Chondrocyte (in vitro differentiated cells): ENCODE results near the gene CBFA2T2. TPM values are rescaled to one million over a fixed set of nuclear protein-coding genes. Genes with fewer than 3 reads are reported as not detected.
"Not testable (repeated sequence)": the region's sequence is repeated elsewhere in the genome, so short reads cannot be mapped to it uniquely, and the experiment has no call there.

Experiments used
- DNase-seq: peaks from one replicate; pipeline ENCODE4 v3.0.0; 2021; ENCODE audit warnings: mixed read lengths, low spot score
- H3K27ac Mint-ChIP-seq: one replicate; pipeline ENCODE4 v1.8.0; 2021; ENCODE audit warnings: mild to moderate bottlenecking, moderate library complexity, mixed read lengths; ENCODE audit not compliant: unreplicated experiment
- H3K27me3 Mint-ChIP-seq: 2 replicates; pipeline ENCODE4 v1.8.0; 2021; ENCODE audit warnings: low read depth, mixed read lengths
- H3K36me3 Mint-ChIP-seq: 2 replicates; pipeline ENCODE4 v1.8.0; 2021; ENCODE audit warnings: low read depth, mixed read lengths
- H3K4me1 Mint-ChIP-seq: 2 replicates; pipeline ENCODE4 v1.8.0; 2021; ENCODE audit warnings: low read depth, mild to moderate bottlenecking, mixed read lengths
- H3K4me3 Mint-ChIP-seq: one replicate; pipeline ENCODE4 v1.8.0; 2021; ENCODE audit warnings: mild to moderate bottlenecking, moderate library complexity, mixed read lengths; ENCODE audit not compliant: unreplicated experiment
- H3K9me3 Mint-ChIP-seq: 2 replicates; pipeline ENCODE4 v1.8.0; 2021; ENCODE audit warnings: low read depth, mixed read lengths
- total RNA-seq: library from RNA; stranded (reverse); gene quantifications from 3 replicates; pipeline ENCODE4 v1.2.1, GENCODE V29; 2021
- TF ChIP-seq, protein P1 (sequence below): fragments of 200-600 bp; sonication (generic); IDR thresholded peaks from 2 replicates; pipeline ENCODE4 v1.5.0; 2021; ENCODE audit warnings: antibody characterized with exemption, mild to moderate bottlenecking, moderate library complexity

Gene CBFA2T2
- total RNA-seq, 1 donor from 2014 or later = 23.5 TPM

DNA sequence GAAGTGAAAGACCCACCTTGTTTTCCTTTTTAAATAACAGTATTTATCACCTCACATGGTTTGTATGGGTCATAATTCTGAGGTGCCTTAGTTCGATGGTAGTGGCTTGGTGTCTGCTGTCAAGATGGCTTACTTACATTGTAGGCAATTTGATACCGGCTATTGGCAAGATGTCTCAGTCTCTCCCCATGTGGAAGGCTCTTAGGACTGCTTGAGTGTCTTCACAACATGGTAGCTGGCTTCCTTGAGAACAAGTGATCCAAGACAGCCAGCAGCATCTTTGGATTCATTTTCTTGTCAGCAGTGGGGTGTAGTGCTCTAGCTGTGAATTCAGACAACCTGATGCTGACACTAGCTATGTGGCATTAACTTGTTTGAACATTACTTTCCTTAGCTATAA, 70.1 kb downstream of the CBFA2T2 start:
- peaks cover 3% of the 10 kb centered on the region for H3K36me3 Mint-ChIP-seq

DNA sequence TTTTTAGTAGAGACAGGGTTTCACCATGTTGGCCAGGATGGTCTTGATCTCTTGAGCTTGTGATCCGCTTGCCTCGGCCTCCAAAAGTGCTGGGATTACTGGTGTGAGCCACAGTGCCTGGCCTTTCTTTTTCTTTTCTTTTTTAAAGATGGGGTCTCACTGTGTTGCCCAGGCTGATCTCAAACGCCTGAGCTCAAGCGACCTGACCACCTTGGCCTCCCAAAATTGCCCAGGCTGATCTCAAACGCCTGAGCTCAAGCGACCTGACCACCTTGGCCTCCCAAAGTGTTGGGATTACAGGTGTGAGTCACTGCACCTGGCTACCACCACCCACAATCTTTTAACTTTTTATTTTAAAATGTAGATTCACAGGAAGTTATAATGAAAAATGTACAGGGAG, 71.2 kb downstream of the CBFA2T2 start:
- H3K9me3 Mint-ChIP-seq, H3K4me3 Mint-ChIP-seq, H3K36me3 Mint-ChIP-seq, H3K27ac Mint-ChIP-seq, DNase-seq, H3K27me3 Mint-ChIP-seq: not testable (repeated sequence)
- peaks cover 22% of the 10 kb centered on the region for H3K4me1 Mint-ChIP-seq

More for the DNA sequence above, 70.1 kb downstream of the CBFA2T2 start:
- Mint-ChIP-seq H3K9me3 (no peaks in the 10 kb centered on the region), H3K27ac (no peak overlapping the region), H3K27me3 (no peaks in the 10 kb centered on the region), H3K4me3 (no peak overlapping the region), H3K4me1 (peaks cover 32% of the 10 kb centered on the region)
- no peak for DNase-seq
- TF ChIP-seq, protein P1, sequence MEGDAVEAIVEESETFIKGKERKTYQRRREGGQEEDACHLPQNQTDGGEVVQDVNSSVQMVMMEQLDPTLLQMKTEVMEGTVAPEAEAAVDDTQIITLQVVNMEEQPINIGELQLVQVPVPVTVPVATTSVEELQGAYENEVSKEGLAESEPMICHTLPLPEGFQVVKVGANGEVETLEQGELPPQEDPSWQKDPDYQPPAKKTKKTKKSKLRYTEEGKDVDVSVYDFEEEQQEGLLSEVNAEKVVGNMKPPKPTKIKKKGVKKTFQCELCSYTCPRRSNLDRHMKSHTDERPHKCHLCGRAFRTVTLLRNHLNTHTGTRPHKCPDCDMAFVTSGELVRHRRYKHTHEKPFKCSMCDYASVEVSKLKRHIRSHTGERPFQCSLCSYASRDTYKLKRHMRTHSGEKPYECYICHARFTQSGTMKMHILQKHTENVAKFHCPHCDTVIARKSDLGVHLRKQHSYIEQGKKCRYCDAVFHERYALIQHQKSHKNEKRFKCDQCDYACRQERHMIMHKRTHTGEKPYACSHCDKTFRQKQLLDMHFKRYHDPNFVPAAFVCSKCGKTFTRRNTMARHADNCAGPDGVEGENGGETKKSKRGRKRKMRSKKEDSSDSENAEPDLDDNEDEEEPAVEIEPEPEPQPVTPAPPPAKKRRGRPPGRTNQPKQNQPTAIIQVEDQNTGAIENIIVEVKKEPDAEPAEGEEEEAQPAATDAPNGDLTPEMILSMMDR = no peak

DNA sequence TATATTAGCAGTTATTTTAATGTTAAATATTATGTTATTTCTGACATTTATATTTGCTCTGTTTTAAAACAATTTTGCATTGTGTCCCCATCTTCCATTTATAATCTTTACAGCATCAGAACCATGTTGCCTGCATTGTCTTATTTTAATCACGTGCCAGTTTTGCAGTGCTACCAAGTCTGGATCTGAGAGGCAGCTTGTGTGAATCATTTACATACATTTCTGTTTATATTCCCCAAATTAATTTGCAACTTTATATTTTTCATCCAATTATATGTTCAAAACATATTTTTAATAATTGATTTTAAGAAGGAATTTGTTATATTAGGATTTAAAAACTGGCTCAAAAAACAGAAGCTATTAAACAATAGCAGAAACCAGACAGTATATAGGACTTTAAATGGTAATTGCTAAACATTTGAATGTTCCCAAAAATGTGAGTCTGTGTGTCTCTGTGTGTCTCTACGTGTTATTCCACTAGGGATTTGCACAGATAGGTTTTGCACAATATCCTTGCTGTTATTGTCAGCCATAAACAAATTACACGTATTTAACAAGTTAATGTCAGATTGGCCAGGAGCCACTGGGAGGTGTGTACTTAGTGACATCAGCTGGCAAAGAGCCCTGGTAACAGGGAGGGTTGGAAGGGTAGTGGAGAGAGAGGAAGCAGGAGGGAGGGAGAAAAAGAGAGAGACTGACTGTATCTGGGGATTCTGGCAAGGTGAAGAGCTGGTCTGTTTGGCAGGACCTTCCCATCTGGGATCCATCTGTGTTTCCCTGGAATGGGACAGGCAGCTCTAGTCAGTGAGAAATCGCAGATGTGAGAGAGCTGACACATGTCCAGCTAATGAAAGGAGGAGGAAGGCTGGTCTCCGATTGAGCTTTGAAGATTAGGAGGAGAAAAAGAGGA, 72.1 kb downstream of the CBFA2T2 start:
- H3K27ac Mint-ChIP-seq = peak overlapping the region; percentile 93
- H3K4me3 Mint-ChIP-seq = peak overlapping the region; percentile 66
- no peaks in the 10 kb centered on the region for H3K9me3 Mint-ChIP-seq
- DNase-seq = no peak
- TF ChIP-seq, protein P1 = no peak
- H3K36me3 Mint-ChIP-seq = peaks cover 5% of the 10 kb centered on the region
- no peaks in the 10 kb centered on the region for H3K27me3 Mint-ChIP-seq
- H3K4me1 Mint-ChIP-seq = peaks cover 23% of the 10 kb centered on the region

DNA sequence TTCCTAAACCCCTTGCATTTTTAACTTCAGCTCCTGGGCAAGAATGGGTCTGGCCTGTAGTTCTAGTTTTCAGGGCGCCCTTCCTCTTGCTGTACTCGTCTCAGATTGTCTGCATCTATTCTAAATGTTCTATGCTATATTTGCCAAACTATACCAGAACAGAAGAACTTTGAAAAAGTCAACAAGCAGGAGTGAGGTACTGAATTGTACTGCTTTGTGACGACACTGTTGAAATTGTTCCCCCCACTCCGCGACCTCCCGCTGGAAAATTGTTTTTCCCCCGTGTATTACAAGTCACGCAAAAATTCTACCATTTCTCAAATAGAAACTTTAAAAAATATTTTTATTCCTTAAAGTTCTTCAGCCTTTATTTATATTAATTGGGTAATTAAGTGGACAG, 73.9 kb downstream of the CBFA2T2 start:
- H3K4me3 Mint-ChIP-seq = no peak overlapping the region
- DNase-seq = no peak
- TF ChIP-seq, protein P1 = no peak
- no peaks in the 10 kb centered on the region for H3K27me3 Mint-ChIP-seq
- no peak overlapping the region for H3K27ac Mint-ChIP-seq
- peaks cover 35% of the 10 kb centered on the region for H3K4me1 Mint-ChIP-seq
- H3K36me3 Mint-ChIP-seq = peaks cover 3% of the 10 kb centered on the region
- H3K9me3 Mint-ChIP-seq = no peaks in the 10 kb centered on the region

DNA sequence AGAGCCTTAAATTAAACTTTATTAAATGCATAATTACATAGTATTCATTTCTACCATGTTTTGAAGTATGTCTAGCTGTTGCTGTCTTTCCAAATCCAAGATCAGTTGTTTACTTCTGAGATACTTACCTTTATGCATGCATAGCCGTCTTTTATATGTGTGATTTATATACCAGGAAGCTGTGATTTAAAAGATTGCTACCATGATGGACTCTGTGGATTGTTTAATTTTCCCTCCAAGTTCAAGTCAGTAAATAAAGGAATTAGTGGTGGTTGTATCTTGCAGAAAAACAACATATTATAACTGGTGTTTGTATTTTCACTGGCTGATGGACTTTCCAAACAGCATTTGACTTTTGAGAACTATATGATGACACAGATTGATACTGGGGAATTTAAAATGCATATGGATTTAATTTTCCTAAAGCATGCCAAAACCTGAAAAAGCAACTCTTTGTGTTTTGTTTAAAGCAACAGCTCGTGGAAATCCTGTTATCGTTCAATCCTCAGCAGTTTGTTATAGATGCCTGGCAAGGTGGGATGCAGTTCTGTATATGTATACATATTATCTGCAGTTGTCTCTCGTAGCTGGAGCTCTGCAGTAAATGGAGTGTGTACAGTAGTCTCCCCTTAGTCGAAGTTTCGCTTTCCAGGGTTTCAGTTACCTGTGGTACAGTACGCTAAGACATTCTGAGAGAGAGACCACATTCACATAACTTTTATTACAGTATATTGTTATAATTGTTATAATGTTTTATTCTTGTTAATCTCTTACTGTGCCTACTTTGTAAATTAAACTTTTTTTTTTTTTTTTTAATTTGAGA, 77.1 kb downstream of the CBFA2T2 start:
- H3K4me3 Mint-ChIP-seq = no peak overlapping the region
- no peak for DNase-seq
- H3K36me3 Mint-ChIP-seq = peaks cover 1% of the 10 kb centered on the region
- no peaks in the 10 kb centered on the region for H3K9me3 Mint-ChIP-seq
- TF ChIP-seq, protein P1 = no peak
- H3K27ac Mint-ChIP-seq = no peak overlapping the region
- no peaks in the 10 kb centered on the region for H3K27me3 Mint-ChIP-seq
- peaks cover 38% of the 10 kb centered on the region for H3K4me1 Mint-ChIP-seq
